HG03354 (cell line): ENCODE results near the gene FAM9A.

Experiments used
- ATAC-seq: cut with Tn5 transposase; IDR thresholded peaks from one replicate; pipeline ENCODE4 v1.9.1; 2021; ENCODE audit warnings: mild to moderate bottlenecking; ENCODE audit not compliant: unreplicated experiment, poor library complexity, severe bottlenecking

Gene FAM9A

GRCh38 chrX:8741981-8742380 is 59.2 kb downstream of the FAM9A start:
- no peak for ATAC-seq
